DMS79 (cell line): ENCODE data around the gene TEKT4.
"Not testable (repeated sequence)": the region's sequence is repeated elsewhere in the genome, so short reads cannot be mapped to it uniquely, and the experiment has no call there.

Source experiments
- DNase-seq: peaks from one replicate; lab custom pipeline; 2025; lab: John Stamatoyannopoulos, UW

The TEKT4 gene

GRCh38 chr2:94875820-94876522, 4.7 kb downstream of the TEKT4 start:
- no peak for DNase-seq

DNA sequence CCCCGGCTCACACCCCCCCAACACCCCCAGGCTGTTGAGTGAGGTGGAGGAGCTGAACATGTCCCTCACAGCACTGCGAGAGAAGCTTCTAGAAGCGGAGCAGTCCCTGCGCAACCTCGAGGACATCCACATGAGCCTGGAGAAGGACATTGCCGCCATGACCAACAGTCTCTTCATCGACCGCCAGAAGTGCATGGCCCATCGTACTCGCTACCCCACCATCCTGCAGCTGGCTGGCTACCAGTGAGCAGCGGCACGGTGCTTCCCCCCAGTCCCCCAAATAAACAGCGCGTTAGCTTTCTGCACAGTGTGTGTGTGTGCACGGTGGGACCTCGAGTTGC, 5.3 kb downstream of the TEKT4 start:
- DNase-seq = no peak

DNA sequence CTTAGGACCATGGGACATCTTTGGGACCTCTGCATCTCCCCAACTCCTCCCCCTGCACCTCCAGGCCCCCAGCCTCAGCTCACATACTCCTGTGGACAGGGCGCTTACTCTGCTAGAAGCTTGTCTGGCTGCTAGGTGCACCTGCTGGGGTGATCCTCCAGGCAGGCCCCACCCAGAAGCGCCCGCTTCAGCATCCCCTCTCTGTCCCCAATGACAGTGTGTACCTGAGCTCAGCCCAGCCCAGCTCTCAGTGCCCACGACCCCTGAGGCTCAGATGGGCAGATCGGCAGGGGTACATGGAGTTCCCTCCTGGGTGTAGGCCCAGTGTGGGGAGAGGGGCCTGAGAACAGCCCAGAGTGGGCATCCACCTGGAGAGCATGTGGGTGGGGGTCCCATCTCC, 5.9 kb downstream of the TEKT4 start:
- no peak for DNase-seq

DNA sequence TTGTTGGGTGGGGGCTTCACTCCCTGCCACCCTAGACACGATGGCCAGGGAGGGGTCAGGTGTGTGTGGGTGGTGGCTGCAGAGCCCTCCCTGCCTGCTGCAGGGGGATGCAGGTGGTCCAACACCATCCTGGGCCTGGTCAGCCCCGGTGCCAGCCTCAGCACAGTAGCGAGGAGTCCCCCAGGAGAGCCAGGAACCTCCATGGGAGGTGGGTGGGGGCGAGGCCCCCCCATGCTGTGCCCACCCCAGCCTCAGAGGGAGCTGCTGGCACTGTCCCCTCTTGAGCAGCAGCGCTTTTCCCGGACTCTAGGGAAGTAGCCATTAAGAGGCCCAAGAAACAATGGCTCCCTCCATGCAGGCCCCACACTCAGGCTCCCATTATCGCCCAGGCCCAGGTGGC, 7.3 kb downstream of the TEKT4 start:
- DNase-seq = not testable (repeated sequence)

- no peak for DNase-seq
Measured at GRCh38 chr2:94879314-94879981, 8.2 kb downstream of the TEKT4 start.

DNA sequence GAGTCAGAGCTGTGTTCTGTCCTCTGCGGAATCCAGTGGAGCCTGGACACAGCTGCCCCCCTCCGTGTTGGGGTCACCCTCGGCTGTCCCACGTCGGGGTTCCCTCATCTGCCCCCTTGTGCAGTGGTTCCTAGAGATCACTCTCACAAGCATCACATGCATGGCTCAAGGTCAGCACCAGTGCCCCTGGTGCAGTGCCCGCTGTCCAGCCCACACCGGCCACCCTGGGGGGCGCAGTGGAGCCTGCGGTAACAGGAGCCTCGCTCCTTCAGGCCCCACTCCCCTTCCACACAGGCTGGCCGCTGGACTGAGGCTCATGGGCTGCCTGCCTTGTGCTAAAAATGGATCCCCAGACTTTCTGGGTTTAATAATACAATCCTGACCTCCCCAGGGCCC, 8.8 kb downstream of the TEKT4 start:
- DNase-seq = no peak

GRCh38 chr2:94880507-94880906, 9.3 kb downstream of the TEKT4 start:
- no peak for DNase-seq

DNA sequence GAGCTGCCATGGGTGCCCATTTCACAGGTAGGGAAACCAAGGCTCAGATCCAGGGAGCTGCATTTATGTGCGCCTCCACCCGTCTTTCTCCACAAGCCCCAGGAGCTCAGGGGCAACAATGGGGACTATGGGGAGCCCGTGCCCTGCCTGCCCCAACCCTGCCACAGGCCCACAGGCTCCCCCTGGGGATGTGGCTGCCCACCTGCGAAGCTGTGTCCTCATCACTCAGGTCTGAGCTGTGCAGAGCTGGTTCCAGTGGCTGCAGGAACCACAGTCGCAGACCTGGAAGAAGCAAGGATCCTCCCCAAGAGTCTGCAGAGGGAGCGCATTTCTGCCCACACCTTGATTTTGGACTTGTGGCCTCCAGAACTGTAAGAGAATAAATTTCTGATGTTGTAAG, 9.8 kb downstream of the TEKT4 start:
- DNase-seq = no peak

GRCh38 chr2:94890234-94890633, 19.0 kb downstream of the TEKT4 start:
- no peak for DNase-seq

- DNase-seq = not testable (repeated sequence)
Measured at GRCh38 chr2:94895273-94895672, 24.0 kb downstream of the TEKT4 start.

DNA sequence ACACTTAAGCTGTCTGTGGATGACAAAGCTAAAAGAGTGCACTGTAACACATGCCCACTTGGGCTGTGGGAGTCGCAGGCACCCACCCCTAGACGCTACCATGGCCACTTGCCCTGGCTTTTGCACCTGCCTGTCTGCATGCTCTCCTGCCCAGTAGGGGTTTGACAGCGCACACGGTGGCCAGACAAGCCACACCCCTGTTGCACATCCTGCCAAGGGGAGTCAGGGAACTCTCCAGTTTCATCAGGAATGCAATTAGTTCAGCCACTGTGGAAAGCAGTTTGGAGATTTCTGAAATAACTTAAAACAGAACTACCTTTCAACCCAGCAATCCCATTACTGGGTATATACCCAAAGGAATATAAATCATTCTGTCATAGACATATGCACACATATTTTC, 35.7 kb downstream of the TEKT4 start:
- not testable (repeated sequence) for DNase-seq

- no peak for DNase-seq
Measured at GRCh38 chr2:94923196-94923595, 52.0 kb downstream of the TEKT4 start.

DNA sequence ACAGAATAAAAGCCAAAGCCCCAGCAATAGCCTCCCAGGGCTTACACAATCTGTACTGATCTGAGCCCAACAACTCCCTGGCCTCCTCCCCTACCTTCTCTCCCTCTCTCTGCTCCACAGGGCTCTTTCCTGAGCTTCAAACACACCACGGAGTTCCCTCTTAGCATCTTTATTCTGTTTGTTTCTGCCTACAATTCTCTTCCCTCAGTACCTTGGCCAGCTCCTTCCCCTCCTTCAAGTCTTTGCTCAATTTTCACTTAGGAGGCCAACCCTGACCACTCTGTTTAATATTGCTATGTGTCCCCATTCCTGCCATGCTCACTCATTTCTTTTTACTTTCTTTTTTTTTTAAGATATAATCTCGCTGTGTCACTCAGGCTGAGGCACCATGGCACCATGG, 53.8 kb downstream of the TEKT4 start:
- DNase-seq = not testable (repeated sequence)
